GM18909 (cell line): ENCODE measurements around the gene ARID3A.

Experiments used
- ATAC-seq: cut with Tn5 transposase; IDR thresholded peaks from one replicate; pipeline ENCODE4 v1.9.1; 2021; ENCODE audit warnings: mild to moderate bottlenecking; ENCODE audit not compliant: unreplicated experiment, poor library complexity

Gene ARID3A

GRCh38 chr19:980133-980998, 54.5 kb downstream of the ARID3A start:
- ATAC-seq = no peak

- ATAC-seq = no peak
Observed at GRCh38 chr19:982567-983170, 56.8 kb downstream of the ARID3A start.

- ATAC-seq = peak; percentile 79
Observed at GRCh38 chr19:984165-984967, 58.5 kb downstream of the ARID3A start, which contains the start of gene WDR18. Gene WDR18 (plus strand): TSS chr19:984345. CDS start chr19:984354, 9 bp downstream.

- ATAC-seq = no peak
Observed at GRCh38 chr19:986083-986482, 60.2 kb downstream of the ARID3A start.

- ATAC-seq = no peak
Observed at GRCh38 chr19:988081-988480, 62.2 kb downstream of the ARID3A start.

- ATAC-seq = no peak
Observed at GRCh38 chr19:988510-988909, 62.7 kb downstream of the ARID3A start.

GRCh38 chr19:989381-990081, 63.7 kb downstream of the ARID3A start:
- ATAC-seq = no peak

GRCh38 chr19:990119-990571, 64.3 kb downstream of the ARID3A start:
- ATAC-seq = no peak

- ATAC-seq = no peak
Observed at GRCh38 chr19:990746-991145, 64.9 kb downstream of the ARID3A start.

GRCh38 chr19:991174-991931, 65.5 kb downstream of the ARID3A start:
- no peak for ATAC-seq

GRCh38 chr19:991932-992669, 66.3 kb downstream of the ARID3A start:
- no peak for ATAC-seq

- ATAC-seq = no peak
Observed at GRCh38 chr19:992670-993055, 66.8 kb downstream of the ARID3A start.

- no peak for ATAC-seq
Observed at GRCh38 chr19:993361-993830, 67.6 kb downstream of the ARID3A start.

GRCh38 chr19:993831-994393, 68.1 kb downstream of the ARID3A start:
- no peak for ATAC-seq

GRCh38 chr19:994516-994915, 68.7 kb downstream of the ARID3A start:
- no peak for ATAC-seq

GRCh38 chr19:995051-995827, 69.4 kb downstream of the ARID3A start:
- ATAC-seq = no peak

- no peak for ATAC-seq
Observed at GRCh38 chr19:996051-996838, 70.4 kb downstream of the ARID3A start.
